ENCODE data around the gene MAN2A1.

DNA sequence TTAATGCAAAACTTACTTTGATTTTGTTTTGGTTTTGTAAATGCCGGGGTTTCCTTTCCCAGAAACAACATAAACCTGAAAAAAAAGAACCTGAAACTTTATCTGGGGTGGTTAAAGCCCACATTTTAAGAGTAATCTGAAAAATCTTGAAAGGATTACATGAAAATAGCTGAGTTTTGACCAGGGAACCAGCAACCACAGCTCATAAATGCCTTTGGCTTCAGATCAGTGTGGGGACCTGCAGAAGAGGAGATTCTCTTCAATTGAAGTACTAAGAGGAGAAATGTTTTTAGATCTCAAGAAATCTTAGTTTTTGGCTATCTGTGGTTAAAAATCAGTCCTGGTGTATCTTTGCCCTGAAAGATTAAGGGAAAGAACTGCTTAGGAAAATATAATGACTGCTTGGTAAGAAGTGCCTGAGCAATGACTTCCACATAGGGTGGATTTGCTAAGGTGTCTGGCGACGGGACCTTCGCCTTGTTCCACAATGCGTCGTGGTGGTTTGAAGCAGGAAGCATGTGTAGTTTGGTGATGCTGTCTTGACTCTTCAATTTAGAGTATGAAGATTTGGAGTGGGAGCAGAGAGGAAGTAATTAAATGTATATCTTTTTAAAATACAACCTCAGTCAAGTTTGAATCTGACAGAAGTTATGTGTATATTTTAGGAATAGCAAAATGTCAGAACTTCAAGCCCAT, 186.5 kb downstream of the MAN2A1 start:
- TF ChIP-seq CTCF (optimal IDR thresholded peaks at IDR 0.05 in 1 of 3, IDR thresholded peaks at IDR 0.05 in 1 of 3, conservative IDR thresholded peaks at IDR 0.05 in 1 of 3; ENCODE audit: extremely low read depth in 1 of 3, insufficient read depth in 2 of 3, low read length in 3 of 3) (no peak), EZH2 (IDR thresholded peaks at IDR 0.05; ENCODE audit: low read length) (no peak)

Data from keratinocyte (primary cell).